Measurements from ENCODE around the gene HYAL2.
A peak's percentile ranks its signal among the peaks of the same experiment; 100 is the strongest.
"Not testable (repeated sequence)": the region's sequence is repeated elsewhere in the genome, so short reads cannot be mapped to it uniquely, and the experiment has no call there.

HYAL2 gene

DNA sequence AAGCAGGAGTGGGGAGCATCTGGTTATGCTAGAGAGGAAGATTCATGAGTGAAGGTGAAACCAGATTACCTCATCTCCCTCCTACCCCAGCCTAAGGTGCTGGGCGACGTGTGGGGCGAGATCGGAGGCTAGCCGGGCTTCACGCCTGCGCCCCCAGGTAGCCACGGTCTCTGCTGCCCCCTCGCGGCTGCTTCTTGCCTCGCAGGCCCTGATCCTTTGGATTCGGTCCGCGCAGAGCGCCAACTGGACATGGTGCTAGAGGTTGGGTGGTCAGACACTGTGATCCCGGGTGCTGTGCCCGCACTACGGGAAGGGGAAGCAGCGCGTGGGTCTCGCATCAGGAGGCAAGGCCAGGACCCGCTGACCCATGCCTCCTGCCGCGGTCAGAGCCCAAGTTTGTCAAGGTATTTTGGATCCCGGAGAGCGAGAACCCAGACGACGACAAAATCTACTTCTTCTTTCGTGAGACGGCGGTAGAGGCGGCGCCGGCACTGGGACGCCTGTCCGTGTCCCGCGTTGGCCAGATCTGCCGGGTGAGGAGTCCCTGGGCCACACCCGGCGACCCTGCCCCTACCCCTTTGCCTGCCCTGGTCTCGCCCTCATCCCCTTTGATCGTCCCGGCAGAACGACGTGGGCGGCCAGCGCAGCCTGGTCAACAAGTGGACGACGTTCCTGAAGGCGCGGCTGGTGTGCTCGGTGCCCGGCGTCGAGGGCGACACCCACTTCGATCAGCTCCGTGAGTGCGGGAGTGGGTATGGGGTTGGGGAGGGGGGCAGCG, 49.4 kb downstream of the HYAL2 start:
- Histone ChIP-seq H3K4me1 (ENCODE audit: control insufficient read depth in 2 of 2, insufficient read depth in 2 of 2, low read length in 2 of 2) (peaks cover 39 to 47% of the 10 kb centered on the region in 2 donors), H3K27me3 (ENCODE audit: control insufficient read depth in 2 of 2, insufficient read depth in 2 of 2, low read length in 2 of 2) (peaks cover 0 to 7% of the 10 kb centered on the region in 2 donors), H3K9ac (ENCODE audit: low read depth in 1 of 2, low read length in 2 of 2) (peak overlapping the region; percentile 20 to 81), H3K4me3 (ENCODE audit: low read length in 2 of 2) (peak overlapping the region; percentile 60 to 65), H3K36me3 (ENCODE audit: control insufficient read depth in 2 of 2, insufficient read depth in 2 of 2, low read length in 2 of 2) (peaks cover 0 to 5% of the 10 kb centered on the region in 2 donors), H3K27ac (ENCODE audit: low read depth in 2 of 2, low read length in 2 of 2) (peak overlapping the region; percentile 13 to 16), H3K9me3 (ENCODE audit: control insufficient read depth in 2 of 2, low read length in 2 of 2) (no peaks in the 10 kb centered on the region)

DNA sequence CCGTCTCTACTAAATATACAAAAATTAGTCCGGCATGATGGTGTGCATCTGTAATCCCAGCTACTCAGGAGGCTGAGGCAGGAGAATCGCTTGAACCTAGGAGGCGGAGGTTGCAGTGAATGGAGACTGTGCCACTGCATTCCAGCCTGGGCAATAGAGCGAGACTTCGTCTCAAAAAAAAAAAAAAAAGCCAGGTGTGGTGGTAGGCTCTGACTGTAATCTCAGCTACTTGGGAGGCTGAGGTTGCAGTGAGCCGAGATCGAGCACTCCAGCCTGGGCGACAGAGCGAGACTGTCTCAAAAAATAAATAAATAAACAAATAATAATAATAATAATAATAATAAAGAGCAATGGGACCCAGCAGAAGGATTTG, 50.0 kb downstream of the HYAL2 start:
- not testable (repeated sequence) for H3K36me3 ChIP-seq (ENCODE audit: control insufficient read depth in 2 of 2, insufficient read depth in 2 of 2, low read length in 2 of 2); H3K27me3 ChIP-seq (ENCODE audit: control insufficient read depth in 2 of 2, insufficient read depth in 2 of 2, low read length in 2 of 2); H3K4me3 ChIP-seq (ENCODE audit: low read length in 2 of 2); H3K27ac ChIP-seq (ENCODE audit: low read depth in 2 of 2, low read length in 2 of 2); H3K9me3 ChIP-seq (ENCODE audit: control insufficient read depth in 2 of 2, low read length in 2 of 2)
- Histone ChIP-seq H3K9ac (ENCODE audit: low read depth in 1 of 2, low read length in 2 of 2) (peak overlapping the region in 1 of 2 donors; percentile 81), H3K4me1 (ENCODE audit: control insufficient read depth in 2 of 2, insufficient read depth in 2 of 2, low read length in 2 of 2) (peaks cover 44 to 53% of the 10 kb centered on the region in 2 donors)

DNA sequence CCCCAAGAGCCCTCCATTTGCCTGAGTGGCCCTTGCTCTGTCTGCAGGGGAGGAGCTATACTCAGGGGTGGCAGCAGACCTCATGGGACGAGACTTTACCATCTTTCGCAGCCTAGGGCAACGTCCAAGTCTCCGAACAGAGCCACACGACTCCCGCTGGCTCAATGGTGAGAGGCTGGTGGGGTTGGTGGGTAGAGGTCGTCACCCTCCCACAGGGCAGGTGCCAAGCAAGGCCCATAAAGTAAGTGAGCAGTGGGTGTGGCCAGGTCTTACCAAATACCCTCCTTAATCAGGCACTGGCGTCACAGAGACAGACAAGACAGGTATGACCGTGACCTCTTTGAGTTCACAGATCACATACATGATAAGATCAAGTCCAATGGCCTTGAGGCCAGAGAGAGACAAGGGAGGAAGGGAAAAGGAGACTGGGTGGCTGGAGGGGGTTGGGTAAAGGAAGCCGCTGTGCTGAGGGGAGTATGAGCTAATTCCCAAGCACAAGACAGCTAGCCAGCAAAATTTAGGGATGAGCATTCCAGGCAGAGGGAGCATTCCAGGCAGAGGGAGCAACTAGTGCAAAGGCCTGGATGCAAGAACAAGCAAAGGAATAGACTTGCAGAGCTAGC, 51.1 kb downstream of the HYAL2 start:
- Histone ChIP-seq H3K4me1 (ENCODE audit: control insufficient read depth in 2 of 2, insufficient read depth in 2 of 2, low read length in 2 of 2) (peaks cover 54 to 62% of the 10 kb centered on the region in 2 donors), H3K27ac (ENCODE audit: low read depth in 2 of 2, low read length in 2 of 2) (peak overlapping the region; percentile 96 to 97), H3K27me3 (ENCODE audit: control insufficient read depth in 2 of 2, insufficient read depth in 2 of 2, low read length in 2 of 2) (peaks cover 0 to 7% of the 10 kb centered on the region in 2 donors), H3K9ac (ENCODE audit: low read depth in 1 of 2, low read length in 2 of 2) (peak overlapping the region; percentile 60 to 93), H3K9me3 (ENCODE audit: control insufficient read depth in 2 of 2, low read length in 2 of 2) (no peaks in the 10 kb centered on the region), H3K36me3 (ENCODE audit: control insufficient read depth in 2 of 2, insufficient read depth in 2 of 2, low read length in 2 of 2) (peaks cover 0 to 5% of the 10 kb centered on the region in 2 donors), H3K4me3 (ENCODE audit: low read length in 2 of 2) (peak overlapping the region in 1 of 2 donors; percentile 31)

DNA sequence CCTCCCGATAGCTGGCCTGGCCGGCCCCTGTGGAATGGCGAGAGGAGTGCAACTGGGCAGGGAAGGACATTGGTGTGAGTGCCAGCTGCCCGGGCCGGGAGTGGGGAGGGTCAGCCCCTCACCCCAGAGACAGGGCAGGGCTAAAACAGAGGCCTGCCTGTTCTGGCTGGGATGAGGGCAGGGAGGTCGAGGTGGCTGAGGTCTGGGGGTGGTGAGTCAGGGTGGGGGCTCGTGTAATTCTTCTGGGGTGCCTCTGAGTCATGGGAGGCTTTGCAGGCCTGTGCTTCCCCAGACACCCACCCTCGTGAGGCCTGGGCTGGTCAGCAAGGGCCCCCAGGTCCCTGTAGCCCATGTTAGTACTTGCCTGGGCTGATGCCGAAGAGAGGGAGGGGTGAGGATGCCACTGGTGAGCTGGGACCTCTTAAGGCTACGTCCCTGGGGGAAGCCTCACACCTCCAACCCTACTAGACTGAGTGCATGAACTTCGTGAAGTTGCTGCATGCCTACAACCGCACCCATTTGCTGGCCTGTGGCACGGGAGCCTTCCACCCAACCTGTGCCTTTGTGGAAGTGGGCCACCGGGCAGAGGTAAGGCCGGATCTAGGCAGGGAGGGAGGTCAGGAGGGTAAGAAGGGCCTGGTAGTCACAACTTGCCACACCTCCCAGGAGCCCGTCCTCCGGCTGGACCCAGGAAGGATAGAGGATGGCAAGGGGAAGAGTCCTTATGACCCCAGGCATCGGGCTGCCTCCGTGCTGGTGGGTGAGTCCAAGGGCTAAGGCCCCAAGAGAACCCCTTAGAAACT, 51.9 kb downstream of the HYAL2 start:
- Histone ChIP-seq H3K27ac (ENCODE audit: low read depth in 2 of 2, low read length in 2 of 2) (peak overlapping the region; percentile 96 to 97), H3K36me3 (ENCODE audit: control insufficient read depth in 2 of 2, insufficient read depth in 2 of 2, low read length in 2 of 2) (peaks cover 0 to 5% of the 10 kb centered on the region in 2 donors), H3K4me1 (ENCODE audit: control insufficient read depth in 2 of 2, insufficient read depth in 2 of 2, low read length in 2 of 2) (peaks cover 62 to 69% of the 10 kb centered on the region in 2 donors), H3K27me3 (ENCODE audit: control insufficient read depth in 2 of 2, insufficient read depth in 2 of 2, low read length in 2 of 2) (peaks cover 0 to 7% of the 10 kb centered on the region in 2 donors), H3K9ac (ENCODE audit: low read depth in 1 of 2, low read length in 2 of 2) (peak overlapping the region; percentile 60 to 93), H3K9me3 (ENCODE audit: control insufficient read depth in 2 of 2, low read length in 2 of 2) (no peaks in the 10 kb centered on the region), H3K4me3 (ENCODE audit: low read length in 2 of 2) (peak overlapping the region; percentile 30 to 79)

DNA sequence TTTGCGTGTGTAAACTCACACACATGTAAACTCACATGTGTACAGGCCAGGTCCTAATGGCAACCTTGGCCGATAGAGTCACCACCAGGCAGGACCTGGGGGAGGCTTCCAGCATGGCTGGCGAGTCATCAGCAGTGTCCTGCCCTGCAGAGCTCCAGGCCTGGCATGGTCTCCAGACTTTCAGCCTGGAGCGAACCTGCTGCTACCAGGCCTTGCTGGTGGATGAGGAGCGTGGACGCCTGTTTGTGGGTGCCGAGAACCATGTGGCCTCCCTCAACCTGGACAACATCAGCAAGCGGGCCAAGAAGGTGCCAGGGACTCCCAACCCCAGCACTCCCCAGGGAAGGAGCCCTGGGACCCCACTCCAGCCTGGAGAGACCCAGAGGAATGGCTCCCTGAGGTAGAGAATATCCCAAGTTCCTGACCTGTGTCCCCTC, 52.5 kb downstream of the HYAL2 start:
- Histone ChIP-seq H3K9ac (ENCODE audit: low read depth in 1 of 2, low read length in 2 of 2) (peak overlapping the region; percentile 93 to 94), H3K4me3 (ENCODE audit: low read length in 2 of 2) (peak overlapping the region; percentile 71 to 79), H3K27me3 (ENCODE audit: control insufficient read depth in 2 of 2, insufficient read depth in 2 of 2, low read length in 2 of 2) (peaks cover 0 to 5% of the 10 kb centered on the region in 2 donors)

DNA sequence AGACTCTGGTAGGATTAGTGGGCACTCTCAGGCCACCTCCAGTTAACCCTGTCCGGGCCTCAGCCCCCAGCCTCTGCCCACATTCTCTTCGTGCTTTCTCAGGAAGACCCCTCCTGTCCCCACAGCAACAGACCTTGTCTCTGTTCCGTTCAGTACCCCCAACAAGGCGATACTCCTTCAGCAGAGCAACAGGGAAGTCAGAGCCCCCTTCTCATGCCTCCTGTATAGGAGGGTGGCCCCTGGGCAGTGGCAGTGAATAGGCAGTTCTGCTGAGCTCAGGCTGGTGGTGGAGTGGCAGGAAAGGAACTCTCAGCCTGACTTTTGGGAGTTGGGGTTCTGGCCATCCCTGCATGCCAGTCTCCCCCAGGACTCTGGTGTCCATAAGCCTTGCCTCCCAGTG, 53.1 kb downstream of the HYAL2 start:
- Histone ChIP-seq H3K4me1 (ENCODE audit: control insufficient read depth in 2 of 2, insufficient read depth in 2 of 2, low read length in 2 of 2) (peaks cover 71 to 78% of the 10 kb centered on the region in 2 donors), H3K27me3 (ENCODE audit: control insufficient read depth in 2 of 2, insufficient read depth in 2 of 2, low read length in 2 of 2) (peaks cover 0 to 3% of the 10 kb centered on the region in 2 donors), H3K9ac (ENCODE audit: low read depth in 1 of 2, low read length in 2 of 2) (peak overlapping the region; percentile 93 to 94), H3K27ac (ENCODE audit: low read depth in 2 of 2, low read length in 2 of 2) (peak overlapping the region; percentile 96 to 97), H3K9me3 (ENCODE audit: control insufficient read depth in 2 of 2, low read length in 2 of 2) (no peaks in the 10 kb centered on the region), H3K4me3 (ENCODE audit: low read length in 2 of 2) (peak overlapping the region; percentile 71 to 79), H3K36me3 (ENCODE audit: control insufficient read depth in 2 of 2, insufficient read depth in 2 of 2, low read length in 2 of 2) (peaks cover 0 to 3% of the 10 kb centered on the region in 2 donors)

More for the DNA sequence above, 52.5 kb downstream of the HYAL2 start:
- peak overlapping the region; percentile 96 to 97 for H3K27ac ChIP-seq (ENCODE audit: low read depth in 2 of 2, low read length in 2 of 2)
- H3K4me1 ChIP-seq (ENCODE audit: control insufficient read depth in 2 of 2, insufficient read depth in 2 of 2, low read length in 2 of 2), result peaks cover 68 to 75% of the 10 kb centered on the region in 2 donors
- H3K36me3 ChIP-seq (ENCODE audit: control insufficient read depth in 2 of 2, insufficient read depth in 2 of 2, low read length in 2 of 2), result peaks cover 0 to 5% of the 10 kb centered on the region in 2 donors
- no peaks in the 10 kb centered on the region for H3K9me3 ChIP-seq (ENCODE audit: control insufficient read depth in 2 of 2, low read length in 2 of 2)

DNA sequence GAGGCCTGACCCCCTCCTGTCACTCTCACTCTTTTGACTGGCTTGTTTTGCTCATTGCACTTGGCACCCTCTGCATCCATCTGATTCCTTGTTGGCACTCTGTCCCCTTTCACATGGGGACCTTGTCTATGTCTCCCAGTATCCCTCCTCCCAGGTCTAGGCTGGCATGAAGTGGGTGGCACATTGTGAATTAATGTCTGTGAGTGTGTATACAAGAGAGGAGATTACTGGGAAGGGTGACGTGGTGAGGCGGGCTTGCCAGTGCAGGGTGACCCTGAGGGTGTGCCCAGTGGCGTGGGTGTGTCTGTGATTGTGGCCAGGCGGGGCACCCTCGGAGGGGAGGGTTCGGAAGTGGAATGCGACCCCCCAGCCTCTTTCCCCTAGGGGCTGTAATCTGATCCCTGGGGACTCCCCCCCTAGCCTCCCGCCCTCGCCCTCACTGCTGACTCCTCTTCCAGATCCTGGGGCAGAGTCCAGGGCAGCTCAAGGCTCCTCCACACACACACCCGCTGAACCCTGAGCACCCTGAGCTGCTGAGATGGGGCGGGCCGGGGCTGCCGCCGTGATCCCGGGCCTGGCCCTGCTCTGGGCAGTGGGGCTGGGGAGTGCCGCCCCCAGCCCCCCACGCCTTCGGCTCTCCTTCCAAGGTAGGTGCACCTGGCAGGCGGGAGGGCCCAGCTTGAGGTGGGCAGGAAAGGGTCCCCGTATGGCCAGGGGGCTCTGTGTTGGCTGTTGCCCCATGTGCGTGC, 53.7 kb downstream of the HYAL2 start, which contains the start of gene SEMA3B:
TSS of gene SEMA3B (plus strand) at position 445 of the 749 bp plus-strand sequence. CDS start at position 539, 94 bp downstream.
- Histone ChIP-seq H3K9ac (ENCODE audit: low read depth in 1 of 2, low read length in 2 of 2) (peak within 1 kb of the TSS; percentile 93 to 94), H3K27me3 (ENCODE audit: control insufficient read depth in 2 of 2, insufficient read depth in 2 of 2, low read length in 2 of 2) (peaks cover 0 to 1% of the 10 kb centered on the region in 2 donors), H3K9me3 (ENCODE audit: control insufficient read depth in 2 of 2, low read length in 2 of 2) (no peaks in the 10 kb centered on the region), H3K4me3 (ENCODE audit: low read length in 2 of 2) (peak within 1 kb of the TSS; percentile 71 to 79), H3K27ac (ENCODE audit: low read depth in 2 of 2, low read length in 2 of 2) (peak within 1 kb of the TSS; percentile 96 to 97), H3K36me3 (ENCODE audit: control insufficient read depth in 2 of 2, insufficient read depth in 2 of 2, low read length in 2 of 2) (peaks cover 0 to 3% of the 10 kb centered on the region in 2 donors), H3K4me1 (ENCODE audit: control insufficient read depth in 2 of 2, insufficient read depth in 2 of 2, low read length in 2 of 2) (peaks cover 70 to 79% of the 10 kb centered on the region in 2 donors)

DNA sequence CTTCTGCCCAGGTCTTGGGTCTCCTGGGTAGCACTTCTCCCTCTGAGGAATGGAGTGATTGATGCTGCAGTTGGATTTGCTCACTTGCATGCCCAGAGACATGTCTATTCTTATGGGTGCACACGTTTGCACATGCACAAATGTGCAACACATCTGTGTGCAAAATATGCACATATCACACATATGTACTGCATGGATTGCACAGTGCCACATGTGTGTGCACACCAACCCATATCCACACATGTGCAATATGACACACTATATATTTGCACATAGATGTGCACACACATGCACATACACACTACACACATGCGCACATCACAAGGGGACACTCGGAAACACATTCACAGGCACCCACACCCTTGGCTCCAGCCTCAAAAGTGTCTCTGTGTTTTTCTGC, 54.3 kb downstream of the HYAL2 start:
- H3K27me3 ChIP-seq (ENCODE audit: control insufficient read depth in 2 of 2, insufficient read depth in 2 of 2, low read length in 2 of 2), result no peaks in the 10 kb centered on the region
- H3K4me1 ChIP-seq (ENCODE audit: control insufficient read depth in 2 of 2, insufficient read depth in 2 of 2, low read length in 2 of 2), result peaks cover 66 to 75% of the 10 kb centered on the region in 2 donors

More for the DNA sequence above, 54.3 kb downstream of the HYAL2 start:
- Histone ChIP-seq H3K36me3 (ENCODE audit: control insufficient read depth in 2 of 2, insufficient read depth in 2 of 2, low read length in 2 of 2) (peaks cover 0 to 3% of the 10 kb centered on the region in 2 donors), H3K9ac (ENCODE audit: low read depth in 1 of 2, low read length in 2 of 2) (peak overlapping the region; percentile 75 to 93), H3K27ac (ENCODE audit: low read depth in 2 of 2, low read length in 2 of 2) (peak overlapping the region; percentile 96 to 97), H3K9me3 (ENCODE audit: control insufficient read depth in 2 of 2, low read length in 2 of 2) (no peaks in the 10 kb centered on the region), H3K4me3 (ENCODE audit: low read length in 2 of 2) (peak overlapping the region; percentile 71 to 79)

Data from mucosa of rectum (tissue), 2 donors.